GM18909 (cell line): Measurements from ENCODE around the gene TMEM115.

Experiments used
- ATAC-seq: cut with Tn5 transposase; IDR thresholded peaks from one replicate; pipeline ENCODE4 v1.9.1; 2021; ENCODE audit warnings: mild to moderate bottlenecking; ENCODE audit not compliant: unreplicated experiment, poor library complexity

Gene TMEM115

GRCh38 chr3:50354186-50354764 is 5.0 kb downstream of the TMEM115 start:
- no peak for ATAC-seq

GRCh38 chr3:50353245-50354004 is 5.9 kb downstream of the TMEM115 start:
- no peak for ATAC-seq

- ATAC-seq: no peak
These were observed 6.5 kb downstream of the TMEM115 start for GRCh38 chr3:50352781-50353180.

- ATAC-seq: no peak
These were observed 8.0 kb downstream of the TMEM115 start for GRCh38 chr3:50351323-50351697.

- ATAC-seq: peak; percentile 84
These were observed 8.6 kb downstream of the TMEM115 start, which contains the start of the genes CYB561D2 and NPRL2 for GRCh38 chr3:50350527-50351322. CYB561D2 (plus strand) TSS chr3:50350862; CDS start chr3:50351434, 572 bp downstream. NPRL2 (minus strand) TSS chr3:50350775; CDS start chr3:50350652, 123 bp downstream.

GRCh38 chr3:50350213-50350526 is 9.2 kb downstream of the TMEM115 start:
- ATAC-seq: no peak

- ATAC-seq: no peak
These were observed 12.0 kb downstream of the TMEM115 start for GRCh38 chr3:50347187-50347813.

GRCh38 chr3:50345586-50346234 is 13.6 kb downstream of the TMEM115 start, which contains the start of gene ZMYND10:
ZMYND10 (minus strand) TSS chr3:50345732; CDS start chr3:50345579, 153 bp downstream.
- ATAC-seq: no peak

- no peak for ATAC-seq
These were observed 14.3 kb downstream of the TMEM115 start for GRCh38 chr3:50345008-50345407.

- no peak for ATAC-seq
These were observed 16.3 kb downstream of the TMEM115 start for GRCh38 chr3:50342813-50343633.

- no peak for ATAC-seq
These were observed 17.2 kb downstream of the TMEM115 start for GRCh38 chr3:50341996-50342650.

- ATAC-seq: no peak
These were observed 17.8 kb downstream of the TMEM115 start for GRCh38 chr3:50341537-50341936.

GRCh38 chr3:50340448-50341329 is 18.6 kb downstream of the TMEM115 start, which contains the start of gene RASSF1:
RASSF1 (minus strand) TSS chr3:50340836; CDS start chr3:50340805, 31 bp downstream.
- ATAC-seq: peak; percentile 20

GRCh38 chr3:50340147-50340447 is 19.2 kb downstream of the TMEM115 start:
- no peak for ATAC-seq

GRCh38 chr3:50339485-50340146 is 19.7 kb downstream of the TMEM115 start:
- ATAC-seq: no peak

- ATAC-seq: no peak
These were observed 20.4 kb downstream of the TMEM115 start for GRCh38 chr3:50338965-50339364.

- ATAC-seq: peak; percentile 74
These were observed 22.0 kb downstream of the TMEM115 start for GRCh38 chr3:50337175-50337861.
